AG04449 (cell line): Measurements from ENCODE around the gene ECE2.
A peak's percentile ranks its signal among the peaks of the same experiment; 100 is the strongest.

Experiments used
- CTCF ChIA-PET: fragments of 350-600 bp; formaldehyde crosslinking; extraction: SDS; loops from one replicate; lab custom pipeline; 2021; ENCODE audit warnings: antibody characterized with exemption; lab: Yijun Ruan, JAX
- POLR2A ChIA-PET: fragments of 400-600, 350-600 bp; formaldehyde crosslinking; extraction: SDS; loops from one replicate; lab custom pipeline; 2020; ENCODE audit warnings: antibody characterized with exemption, inconsistent platforms; lab: Yijun Ruan, JAX
- DNase-seq: peaks from one replicate; pipeline ENCODE4 v3.0.0-alpha.2; 2010; ENCODE audit warnings: low read depth, low spot score
- H3K4me3 ChIP-seq: 2 replicates; pipeline ENCODE4 v1.5.1; 2011; ENCODE audit warnings: low read depth, mild to moderate bottlenecking, control low read depth, low read length
- TF ChIP-seq, protein P1 (sequence below): IDR thresholded peaks from one replicate; pipeline ENCODE4 v1.5.1; 2011; ENCODE audit warnings: mild to moderate bottlenecking, moderate library complexity, low read length, control low read depth, inconsistent platforms; ENCODE audit not compliant: insufficient read depth; ENCODE audit errors: missing control alignments

ECE2 gene

GRCh38 chr3:184257083-184257915, 18.5 kb upstream of the ECE2 start:
- POLR2A ChIA-PET: no interaction called here
- no peak for DNase-seq
- no peak overlapping the region for H3K4me3 ChIP-seq
- TF ChIP-seq, protein P1, sequence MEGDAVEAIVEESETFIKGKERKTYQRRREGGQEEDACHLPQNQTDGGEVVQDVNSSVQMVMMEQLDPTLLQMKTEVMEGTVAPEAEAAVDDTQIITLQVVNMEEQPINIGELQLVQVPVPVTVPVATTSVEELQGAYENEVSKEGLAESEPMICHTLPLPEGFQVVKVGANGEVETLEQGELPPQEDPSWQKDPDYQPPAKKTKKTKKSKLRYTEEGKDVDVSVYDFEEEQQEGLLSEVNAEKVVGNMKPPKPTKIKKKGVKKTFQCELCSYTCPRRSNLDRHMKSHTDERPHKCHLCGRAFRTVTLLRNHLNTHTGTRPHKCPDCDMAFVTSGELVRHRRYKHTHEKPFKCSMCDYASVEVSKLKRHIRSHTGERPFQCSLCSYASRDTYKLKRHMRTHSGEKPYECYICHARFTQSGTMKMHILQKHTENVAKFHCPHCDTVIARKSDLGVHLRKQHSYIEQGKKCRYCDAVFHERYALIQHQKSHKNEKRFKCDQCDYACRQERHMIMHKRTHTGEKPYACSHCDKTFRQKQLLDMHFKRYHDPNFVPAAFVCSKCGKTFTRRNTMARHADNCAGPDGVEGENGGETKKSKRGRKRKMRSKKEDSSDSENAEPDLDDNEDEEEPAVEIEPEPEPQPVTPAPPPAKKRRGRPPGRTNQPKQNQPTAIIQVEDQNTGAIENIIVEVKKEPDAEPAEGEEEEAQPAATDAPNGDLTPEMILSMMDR: no peak
- CTCF ChIA-PET: interaction anchor here (1.0 to 3.7 kb wide), 3 partner anchors 7 to 30 kb away, joined by 3 to 48 read pairs (median 6); partner anchors contain the start of gene EEF1AKMT4

GRCh38 chr3:184258926-184259325, 16.9 kb upstream of the ECE2 start:
- ChIA-PET CTCF (interaction anchor here (1.0 to 3.7 kb wide), 3 partner anchors 8 to 364 kb away, joined by 3 to 48 read pairs (median 6); partner anchors contain the start of gene EEF1AKMT4), POLR2A (interaction anchor here (0.6 kb wide), 1 partner anchor 42 kb away, joined by 3 read pairs; no protein-coding TSS in a partner anchor)
- H3K4me3 ChIP-seq: no peak overlapping the region
- DNase-seq: no peak
- TF ChIP-seq, protein P1: no peak

GRCh38 chr3:184259396-184259877, 16.4 kb upstream of the ECE2 start:
- H3K4me3 ChIP-seq: no peak overlapping the region
- no peak for DNase-seq
- CTCF ChIA-PET: interaction anchor here (1.0 to 3.7 kb wide), 4 partner anchors 9 to 364 kb away, joined by 3 to 48 read pairs (median 4); partner anchors contain the start of gene EEF1AKMT4
- POLR2A ChIA-PET: interaction anchor here (1.5 kb wide), 1 partner anchor 74 kb away, joined by 5 read pairs; the partner anchor contains the start of gene ABCF3
- TF ChIP-seq, protein P1: no peak

GRCh38 chr3:184259878-184260723, 15.7 kb upstream of the ECE2 start:
- H3K4me3 ChIP-seq: peak overlapping the region; percentile 57
- CTCF ChIA-PET: interaction anchor here (1.0 to 3.7 kb wide), 4 partner anchors 10 to 365 kb away, joined by 3 to 48 read pairs (median 3); partner anchors contain the start of gene EEF1AKMT4

DNA sequence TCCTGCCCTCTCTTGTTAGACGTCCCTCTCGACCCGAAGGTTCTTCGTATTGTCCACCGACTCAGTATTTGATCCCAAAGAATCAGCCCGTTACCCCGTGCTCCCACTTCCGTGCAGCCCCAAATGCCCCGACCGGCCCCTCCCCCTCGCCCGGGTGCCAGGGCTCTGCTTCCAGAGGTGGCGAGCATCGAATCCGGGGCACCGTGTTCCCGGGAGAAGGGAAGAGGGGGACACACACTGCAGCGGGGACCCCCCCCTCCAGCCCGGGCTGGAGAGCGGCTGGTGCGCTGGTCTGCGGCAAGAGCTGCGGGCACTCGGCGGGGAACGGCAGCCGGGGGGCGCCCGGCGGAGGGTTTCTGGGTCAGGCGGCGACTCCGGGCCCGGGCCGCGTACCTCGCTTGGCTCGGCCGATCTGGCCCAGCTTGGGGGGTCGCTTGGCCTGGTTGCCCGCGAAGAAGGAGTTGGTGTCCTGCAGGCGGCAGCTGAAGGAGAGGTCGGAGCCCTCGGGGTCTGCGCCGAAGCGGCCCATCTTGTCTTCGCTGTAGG, 15.0 kb upstream of the ECE2 start:
- ChIA-PET POLR2A (interaction anchor here (0.8 to 1.5 kb wide), 2 partner anchors 24 to 75 kb away, joined by 3 to 5 read pairs; partner anchors contain the start of gene ABCF3), CTCF (interaction anchor here (1.2 to 3.7 kb wide), 3 partner anchors 10 to 35 kb away, joined by 3 to 48 read pairs (median 3); partner anchors contain the start of gene EEF1AKMT4)
- no peak for DNase-seq
- TF ChIP-seq, protein P1: no peak
- H3K4me3 ChIP-seq: peak overlapping the region; percentile 57

More at GRCh38 chr3:184259878-184260723, 15.7 kb upstream of the ECE2 start:
- TF ChIP-seq, protein P1: no peak
- no peak for DNase-seq
- POLR2A ChIA-PET: interaction anchor here (0.8 to 1.5 kb wide), 2 partner anchors 24 to 75 kb away, joined by 3 to 5 read pairs; partner anchors contain the start of gene ABCF3
